HCT116 (cell line): ENCODE results near the gene PHB1. TPM values are rescaled to one million over a fixed set of nuclear protein-coding genes. Genes with fewer than 3 reads are reported as not detected.

ENCODE experiments used
- ATAC-seq: fragments of 200-7000 bp; cut with Tn5 transposase; 2 replicates; pipeline ENCODE4 v1.9.1; 2020; ENCODE audit warnings: mild to moderate bottlenecking, moderate library complexity
- BruUV-seq: library from RNA; stranded (reverse); fragments of 400-500 nt; replicated peaks from 2 replicates; lab custom pipeline; 2021; lab: Mats Ljungman, UMichigan
- CTCF ChIA-PET: fragments of 300-600 bp; sonication (Branson Sonifier 250); formaldehyde crosslinking; loops from one replicate; lab custom pipeline; 2021; ENCODE audit warnings: antibody characterized with exemption; lab: Charles Lee
- POLR2A ChIA-PET: fragments of 300-600, 350-600 bp; sonication (Branson Sonifier 250); formaldehyde crosslinking; loops from one replicate; lab custom pipeline; 2021; ENCODE audit warnings: antibody characterized with exemption; lab: Charles Lee
- RAD21 ChIA-PET, 2 experiments: fragments of 300-600 bp; sonication (Branson Sonifier 250); formaldehyde crosslinking; loops; one replicate each; lab custom pipeline; 2023; ENCODE audit warnings: low total read pairs in 2 of 2; ENCODE audit not compliant: uncharacterized antibody in 2 of 2, unreplicated experiment in 2 of 2, low non-redundant PET in 1 of 2; lab: Charles Lee
- DNase-seq: peaks from one replicate; pipeline ENCODE4 v3.0.0-alpha.2; 2010; ENCODE audit warnings: low read depth, low spot score
- H2AFZ ChIP-seq: fragments of 200-600 bp; shearing (Covaris generic), sonication (generic); 2 replicates; pipeline ENCODE4 v1.6.1; 2017; ENCODE audit warnings: low read depth, mixed run types, mixed read lengths, antibody characterized with exemption, low read length; ENCODE audit not compliant: poor library complexity, severe bottlenecking
- H3K27ac ChIP-seq: 2 replicates; pipeline ENCODE4 v1.5.1; 2012; ENCODE audit warnings: low read depth, low read length
- H3K27me3 ChIP-seq: fragments of 200-600 bp; sonication (generic); 2 replicates; pipeline ENCODE4 v1.6.1; 2016; ENCODE audit warnings: mixed run types, low read length, mixed read lengths; ENCODE audit not compliant: insufficient read depth
- H3K36me3 ChIP-seq, 2 experiments: fragments of 200-500 bp in 1 of 2; fragments of 200-600 bp in 1 of 2; sonication (Bioruptor generic) in 1 of 2; sonication (generic) in 1 of 2; 2 replicates each; pipeline versions ENCODE4 v1.5.1 to v1.6.1; 2014 to 2016; ENCODE audit warnings: low read length in 2 of 2, inconsistent platforms in 1 of 2, mixed read lengths in 1 of 2, mixed run types in 1 of 2; ENCODE audit not compliant: insufficient read depth in 2 of 2, control insufficient read depth in 1 of 2
- H3K4me1 ChIP-seq, 2 experiments: fragments of 200-600 bp in 1 of 2; sonication (generic) in 1 of 2; 2 replicates each; pipeline versions ENCODE4 v1.5.1 to v1.6.1; 2012 to 2017; ENCODE audit warnings: low read length in 2 of 2, inconsistent platforms in 1 of 2, mild to moderate bottlenecking in 1 of 2, mixed read lengths in 1 of 2, mixed run types in 1 of 2, moderate library complexity in 1 of 2; ENCODE audit not compliant: insufficient read depth in 2 of 2, control insufficient read depth in 1 of 2
- H3K4me2 ChIP-seq: fragments of 200-600 bp; sonication (generic); 2 replicates; pipeline ENCODE4 v1.6.1; 2017; ENCODE audit warnings: mixed run types, low read length, mixed read lengths
- H3K4me3 ChIP-seq, 2 experiments: fragments of 200-600 bp in 1 of 2; sonication (generic) in 1 of 2; replicated peaks in 1 of 2; 2 replicates each; pipeline ENCODE4 v1.5.1; 2011 to 2016; ENCODE audit warnings: low read length in 2 of 2, control low read depth in 1 of 2, low read depth in 1 of 2, mild to moderate bottlenecking in 1 of 2, mixed read lengths in 1 of 2, mixed run types in 1 of 2
- H3K79me2 ChIP-seq: fragments of 200-600 bp; sonication (generic); 2 replicates; pipeline ENCODE4 v1.6.1; 2017; ENCODE audit warnings: mild to moderate bottlenecking, mixed run types, low read length, moderate library complexity, mixed read lengths; ENCODE audit not compliant: insufficient read depth
- H3K9ac ChIP-seq: fragments of 200-600 bp; sonication (generic); 2 replicates; pipeline ENCODE4 v1.6.1; 2016; ENCODE audit warnings: low read length, mixed read lengths
- H3K9me2 ChIP-seq: fragments of 200-600 bp; sonication (generic), shearing (Covaris generic); 2 replicates; pipeline ENCODE4 v1.6.1; 2017; ENCODE audit warnings: mixed run types, mild to moderate bottlenecking, moderate library complexity; ENCODE audit not compliant: insufficient read depth
- H3K9me3 ChIP-seq, 2 experiments: fragments of 200-500 bp in 1 of 2; fragments of 200-600 bp in 1 of 2; sonication (Bioruptor generic) in 1 of 2; sonication (generic) in 1 of 2; 2 replicates each; pipeline ENCODE4 v1.6.1; 2014 to 2017; ENCODE audit warnings: low read length in 2 of 2, mixed read lengths in 2 of 2, inconsistent platforms in 1 of 2, low read depth in 1 of 2, mild to moderate bottlenecking in 1 of 2, mixed run types in 1 of 2, moderate library complexity in 1 of 2; ENCODE audit not compliant: control insufficient read depth in 1 of 2, insufficient read depth in 1 of 2
- H4K20me1 ChIP-seq: fragments of 200-600 bp; sonication (generic), shearing (Covaris generic); 2 replicates; pipeline ENCODE4 v1.6.1; 2017; ENCODE audit warnings: mixed run types, mild to moderate bottlenecking, moderate library complexity; ENCODE audit not compliant: insufficient read depth
- ATF3 ChIP-seq: IDR thresholded peaks from 2 replicates; pipeline ENCODE4 v1.6.1; 2012
- CEBPB ChIP-seq: IDR thresholded peaks from 2 replicates; pipeline ENCODE4 v1.6.1; 2012; ENCODE audit warnings: low read depth
- EGR1 ChIP-seq: IDR thresholded peaks from 2 replicates; pipeline ENCODE4 v1.6.1; 2012; ENCODE audit warnings: low read depth
- POLR2A ChIP-seq: IDR thresholded peaks from 2 replicates; pipeline ENCODE4 v1.7.0; 2011; ENCODE audit warnings: borderline replicate concordance; ENCODE audit not compliant: insufficient read depth, insufficient read length; ENCODE audit errors: extremely low read depth
- POLR2AphosphoS5 ChIP-seq: IDR thresholded peaks from 2 replicates; pipeline ENCODE4 v1.6.1; 2011; ENCODE audit warnings: mild to moderate bottlenecking, low read depth, low read length, moderate library complexity
- SIN3A ChIP-seq: IDR thresholded peaks from 2 replicates; pipeline ENCODE4 v1.6.1; 2012; ENCODE audit warnings: low read depth
- SRF ChIP-seq: IDR thresholded peaks from 2 replicates; pipeline ENCODE4 v1.6.1; 2012; ENCODE audit warnings: low read depth
- TCF7L2 ChIP-seq: IDR thresholded peaks from 2 replicates; pipeline ENCODE4 v1.7.0; 2011; ENCODE audit warnings: borderline replicate concordance, inconsistent platforms; ENCODE audit not compliant: insufficient read depth, insufficient read length; ENCODE audit errors: extremely low read depth
- YY1 ChIP-seq: IDR thresholded peaks from 2 replicates; pipeline ENCODE4 v1.6.1; 2011; ENCODE audit warnings: low read length, low read depth, moderate library complexity, mild to moderate bottlenecking; ENCODE audit not compliant: insufficient replicate concordance; ENCODE audit errors: extremely low read depth
- ZNF274 ChIP-seq: fragments of 200-500 bp; sonication (Bioruptor generic); IDR thresholded peaks from 2 replicates; pipeline ENCODE4 v1.6.1; 2014; ENCODE audit warnings: mild to moderate bottlenecking, low read depth, low read length, inconsistent platforms
- intact Hi-C: fragments of 100-400 bp; cut with micrococcal nuclease; formaldehyde crosslinking; loops from 2 replicates; pipeline ENCODE4 v1.10.0; 2022
- total RNA-seq: library from RNA; stranded (reverse); gene quantifications from one replicate; pipeline ENCODE4 v1.2.1, GENCODE V29; 2021; ENCODE audit not compliant: unreplicated experiment
- TF ChIP-seq, protein P1 (sequence below): IDR thresholded peaks from 2 replicates; pipeline ENCODE4 v1.6.1; 2012; ENCODE audit warnings: low read depth
- TF ChIP-seq, protein P2 (sequence below), 3 experiments: fragments of 200-600 bp in 1 of 3; sonication (generic) in 1 of 3; IDR thresholded peaks in 2 of 3; conservative IDR thresholded peaks in 1 of 3; 2 replicates each; pipeline ENCODE4 v1.5.1; 2012 to 2017; ENCODE audit warnings: low read depth in 2 of 3, low read length in 2 of 3, antibody characterized with exemption in 1 of 3, borderline replicate concordance in 1 of 3, control low read depth in 1 of 3, mild to moderate bottlenecking in 1 of 3, mixed read lengths in 1 of 3, mixed run types in 1 of 3, moderate library complexity in 1 of 3; ENCODE audit not compliant: insufficient read depth in 1 of 3

PHB1 gene
- total RNA-seq, 1 experiment from 2014 or later = 534 TPM

- Histone ChIP-seq H3K27ac (no peak overlapping the region), H3K36me3 (no peaks in the 10 kb centered on the region), H3K9ac (no peak overlapping the region), H2AFZ (no peak overlapping the region), H3K9me3 (no peaks in the 10 kb centered on the region), H3K79me2 (no peaks in the 10 kb centered on the region), H3K27me3 (peaks cover 19% of the 10 kb centered on the region; the same call in 1 of the 2 replicates), H3K4me1 (no peaks in the 10 kb centered on the region), H4K20me1 (no peaks in the 10 kb centered on the region), H3K4me2 (no peak overlapping the region), H3K9me2 (no peaks in the 10 kb centered on the region), H3K4me3 (no peak overlapping the region)
- TF ChIP-seq TCF7L2 (peak; percentile 61), SIN3A (no peak), POLR2AphosphoS5 (no peak), POLR2A (no peak)
- no peak for DNase-seq
- CTCF ChIA-PET = interaction anchor here (9.0 kb wide), 1 partner anchor 117 kb away, joined by 81 read pairs; no protein-coding TSS in a partner anchor
- BruUV-seq = no TSS peak
- ATAC-seq = no peak
- RAD21 ChIA-PET = no interaction called here
- POLR2A ChIA-PET = no interaction called here
- intact Hi-C loops = no loop called here
These were observed 25.2 kb upstream of the PHB1 start for GRCh38 chr17:49439673-49440571.

GRCh38 chr17:49439305-49439672 is 24.6 kb upstream of the PHB1 start:
- DNase-seq = no peak
- no peak for ATAC-seq
- Histone ChIP-seq H3K36me3 (no peaks in the 10 kb centered on the region), H3K27ac (no peak overlapping the region), H3K9me2 (no peaks in the 10 kb centered on the region), H3K4me1 (no peaks in the 10 kb centered on the region), H3K27me3 (peaks cover 19% of the 10 kb centered on the region; the same call in 1 of the 2 replicates), H3K4me2 (no peak overlapping the region), H3K79me2 (no peaks in the 10 kb centered on the region), H2AFZ (no peak overlapping the region), H3K9me3 (no peaks in the 10 kb centered on the region), H3K9ac (no peak overlapping the region), H3K4me3 (no peak overlapping the region), H4K20me1 (no peaks in the 10 kb centered on the region)
- no peak for TF ChIP-seq EGR1
- no peak for TF ChIP-seq ZNF274
- no peak for TF ChIP-seq SIN3A
- TF ChIP-seq SRF = no peak
- TF ChIP-seq, protein P1, sequence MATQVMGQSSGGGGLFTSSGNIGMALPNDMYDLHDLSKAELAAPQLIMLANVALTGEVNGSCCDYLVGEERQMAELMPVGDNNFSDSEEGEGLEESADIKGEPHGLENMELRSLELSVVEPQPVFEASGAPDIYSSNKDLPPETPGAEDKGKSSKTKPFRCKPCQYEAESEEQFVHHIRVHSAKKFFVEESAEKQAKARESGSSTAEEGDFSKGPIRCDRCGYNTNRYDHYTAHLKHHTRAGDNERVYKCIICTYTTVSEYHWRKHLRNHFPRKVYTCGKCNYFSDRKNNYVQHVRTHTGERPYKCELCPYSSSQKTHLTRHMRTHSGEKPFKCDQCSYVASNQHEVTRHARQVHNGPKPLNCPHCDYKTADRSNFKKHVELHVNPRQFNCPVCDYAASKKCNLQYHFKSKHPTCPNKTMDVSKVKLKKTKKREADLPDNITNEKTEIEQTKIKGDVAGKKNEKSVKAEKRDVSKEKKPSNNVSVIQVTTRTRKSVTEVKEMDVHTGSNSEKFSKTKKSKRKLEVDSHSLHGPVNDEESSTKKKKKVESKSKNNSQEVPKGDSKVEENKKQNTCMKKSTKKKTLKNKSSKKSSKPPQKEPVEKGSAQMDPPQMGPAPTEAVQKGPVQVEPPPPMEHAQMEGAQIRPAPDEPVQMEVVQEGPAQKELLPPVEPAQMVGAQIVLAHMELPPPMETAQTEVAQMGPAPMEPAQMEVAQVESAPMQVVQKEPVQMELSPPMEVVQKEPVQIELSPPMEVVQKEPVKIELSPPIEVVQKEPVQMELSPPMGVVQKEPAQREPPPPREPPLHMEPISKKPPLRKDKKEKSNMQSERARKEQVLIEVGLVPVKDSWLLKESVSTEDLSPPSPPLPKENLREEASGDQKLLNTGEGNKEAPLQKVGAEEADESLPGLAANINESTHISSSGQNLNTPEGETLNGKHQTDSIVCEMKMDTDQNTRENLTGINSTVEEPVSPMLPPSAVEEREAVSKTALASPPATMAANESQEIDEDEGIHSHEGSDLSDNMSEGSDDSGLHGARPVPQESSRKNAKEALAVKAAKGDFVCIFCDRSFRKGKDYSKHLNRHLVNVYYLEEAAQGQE = no peak
- TF ChIP-seq YY1 = no peak
- TF ChIP-seq CEBPB = no peak
- TF ChIP-seq ATF3 = no peak
- TF ChIP-seq, protein P2, sequence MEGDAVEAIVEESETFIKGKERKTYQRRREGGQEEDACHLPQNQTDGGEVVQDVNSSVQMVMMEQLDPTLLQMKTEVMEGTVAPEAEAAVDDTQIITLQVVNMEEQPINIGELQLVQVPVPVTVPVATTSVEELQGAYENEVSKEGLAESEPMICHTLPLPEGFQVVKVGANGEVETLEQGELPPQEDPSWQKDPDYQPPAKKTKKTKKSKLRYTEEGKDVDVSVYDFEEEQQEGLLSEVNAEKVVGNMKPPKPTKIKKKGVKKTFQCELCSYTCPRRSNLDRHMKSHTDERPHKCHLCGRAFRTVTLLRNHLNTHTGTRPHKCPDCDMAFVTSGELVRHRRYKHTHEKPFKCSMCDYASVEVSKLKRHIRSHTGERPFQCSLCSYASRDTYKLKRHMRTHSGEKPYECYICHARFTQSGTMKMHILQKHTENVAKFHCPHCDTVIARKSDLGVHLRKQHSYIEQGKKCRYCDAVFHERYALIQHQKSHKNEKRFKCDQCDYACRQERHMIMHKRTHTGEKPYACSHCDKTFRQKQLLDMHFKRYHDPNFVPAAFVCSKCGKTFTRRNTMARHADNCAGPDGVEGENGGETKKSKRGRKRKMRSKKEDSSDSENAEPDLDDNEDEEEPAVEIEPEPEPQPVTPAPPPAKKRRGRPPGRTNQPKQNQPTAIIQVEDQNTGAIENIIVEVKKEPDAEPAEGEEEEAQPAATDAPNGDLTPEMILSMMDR (IDR thresholded peaks at IDR 0.05 in 2 of 3, conservative IDR thresholded peaks at IDR 0.05 in 1 of 3; ENCODE audit: borderline replicate concordance in 1 of 3, insufficient read depth in 1 of 3, low read depth in 2 of 3, low read length in 2 of 3) = no peak
- RAD21 ChIA-PET = no interaction called here
- intact Hi-C loops = no loop called here
- CTCF ChIA-PET = interaction anchor here (9.0 kb wide), 1 partner anchor 117 kb away, joined by 81 read pairs; no protein-coding TSS in a partner anchor
- POLR2A ChIA-PET = no interaction called here
- no TSS peak for BruUV-seq
